Kidney epithelial cell (primary cell): ENCODE data around the gene C1orf116. TPM values are rescaled to one million over a fixed set of nuclear protein-coding genes. Genes with fewer than 3 reads are reported as not detected.

Experiments
- total RNA-seq: library from RNA; depleted of rRNA; stranded (reverse); fragments of >200 nt; gene quantifications from 2 replicates; pipeline ENCODE4 v1.2.3, GENCODE V29; 2015

Gene C1orf116
- total RNA-seq, 1 donor from 2014 or later, result 34.1 TPM

Other genes with a start within 250 kb of the C1orf116 start
- gene IL20, start 167.1 kb downstream of the C1orf116 start, total RNA-seq, result not detected in 2 replicates
- gene IL24, start 135.3 kb downstream of the C1orf116 start, total RNA-seq, result 0.38 and 0.82 TPM in 2 replicates
- gene FCMR, start 110.8 kb downstream of the C1orf116 start, total RNA-seq, result 0.71 TPM in 1 of 2 replicates, not detected in the other
- gene PIGR, start 86.3 kb downstream of the C1orf116 start, total RNA-seq, result not detected in 2 replicates
- gene FCAMR, start 62.3 kb downstream of the C1orf116 start, total RNA-seq, result not detected in 2 replicates
- 7.9 and 8.2 TPM in 2 replicates for gene YOD1, start 18.5 kb upstream of the C1orf116 start, total RNA-seq
- 15.5 and 16.0 TPM in 2 replicates for gene PFKFB2, start 20.5 kb upstream of the C1orf116 start, total RNA-seq
- not detected in 2 replicates for gene C4BPB, start 56.1 kb upstream of the C1orf116 start, total RNA-seq
- not detected in 2 replicates for gene C4BPA, start 71.5 kb upstream of the C1orf116 start, total RNA-seq